Omental fat pad (tissue), 4 donors: Measurements from ENCODE around the gene CFAP97D1. TPM values are rescaled to one million over a fixed set of nuclear protein-coding genes. Genes with fewer than 3 reads are reported as not detected.

Source experiments
- ATAC-seq: fragments of 150-250 bp; one replicate; pipeline ENCODE4 v1.9.1; 2016; ENCODE audit warnings: mild to moderate bottlenecking, moderate library complexity; ENCODE audit not compliant: low FRiP score
- DNase-seq: peaks from one replicate; pipeline ENCODE4 v3.0.0-alpha.2; 2019; ENCODE audit warnings: low spot score
- CTCF ChIP-seq, 3 donors: fragments of 450-650 bp; IDR thresholded peaks; one replicate each; pipeline ENCODE4 v1.5.1; 2016 to 2017; ENCODE audit warnings: antibody characterized with exemption in 3 of 3, mild to moderate bottlenecking in 3 of 3, moderate library complexity in 2 of 3
- total RNA-seq, 4 donors: library from RNA; depleted of rRNA; stranded (reverse); fragments of >200 nt; gene quantifications; one replicate each; pipeline ENCODE4 v1.1.0, GENCODE V29; 2016

The CFAP97D1 gene
- total RNA-seq, 4 donors from 2014 or later: 0.09 to 0.12 TPM; not detected in 2

GRCh38 chr17:43741636-43742035 is 38.6 kb upstream of the CFAP97D1 start:
- DNase-seq: no peak
- ATAC-seq: no peak
- no peak for TF ChIP-seq CTCF (IDR thresholded peaks at IDR 0.05)

DNA sequence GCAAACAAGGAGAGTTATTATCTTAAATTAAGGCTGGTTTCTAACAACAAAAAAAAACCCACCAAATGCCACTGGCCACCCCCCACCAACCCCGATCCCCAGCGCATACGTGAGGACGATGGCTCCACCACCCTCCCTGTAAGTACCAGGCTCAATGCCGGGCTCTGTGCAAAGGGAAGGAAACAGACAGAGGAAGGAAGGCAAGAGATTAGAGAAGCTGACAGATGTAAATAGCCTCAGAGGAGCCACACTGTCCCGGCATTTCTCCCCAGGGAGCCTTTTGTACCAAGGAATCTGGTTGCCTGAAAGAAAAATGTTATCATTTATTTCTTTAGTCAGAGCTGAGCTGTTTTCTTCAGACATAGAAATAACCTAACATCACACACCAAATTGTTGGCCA is 34.7 kb upstream of the CFAP97D1 start:
- no peak for TF ChIP-seq CTCF (IDR thresholded peaks at IDR 0.05)
- ATAC-seq (no peak), DNase-seq (no peak)

GRCh38 chr17:43750153-43750552 is 30.1 kb upstream of the CFAP97D1 start:
- DNase-seq: no peak
- no peak for ATAC-seq
- TF ChIP-seq CTCF (IDR thresholded peaks at IDR 0.05): no peak

DNA sequence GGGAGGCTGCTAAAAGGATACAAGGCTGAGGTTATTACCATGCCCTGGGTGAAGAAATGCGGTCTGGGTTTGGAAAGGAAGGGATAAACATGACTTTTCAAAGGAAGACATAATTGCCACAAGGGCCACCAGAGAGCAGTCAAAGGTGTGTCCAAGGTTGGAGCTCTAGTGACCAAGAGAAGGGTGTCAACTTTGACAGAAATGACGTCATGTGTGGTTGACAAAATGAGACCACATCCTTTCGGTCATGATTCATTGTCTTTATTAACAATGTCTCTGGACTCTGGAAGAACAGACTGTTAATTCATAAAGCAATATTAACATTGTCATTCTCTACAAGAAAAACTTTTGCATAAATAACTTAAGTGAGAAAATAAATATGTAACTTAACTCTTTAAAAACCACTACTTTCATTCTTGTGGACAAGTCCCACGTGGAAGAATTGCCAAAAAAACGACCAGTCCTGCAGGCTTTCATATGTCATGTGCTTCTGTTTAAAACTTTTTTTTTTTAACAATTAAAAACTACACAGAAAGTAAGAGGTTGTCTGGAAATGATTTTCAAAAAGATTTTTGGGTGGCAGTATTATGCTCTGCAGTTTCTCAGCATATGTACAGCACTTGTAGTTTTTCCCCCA is 26.6 kb upstream of the CFAP97D1 start:
- ATAC-seq: no peak
- DNase-seq: no peak
- no peak for TF ChIP-seq CTCF (IDR thresholded peaks at IDR 0.05)

DNA sequence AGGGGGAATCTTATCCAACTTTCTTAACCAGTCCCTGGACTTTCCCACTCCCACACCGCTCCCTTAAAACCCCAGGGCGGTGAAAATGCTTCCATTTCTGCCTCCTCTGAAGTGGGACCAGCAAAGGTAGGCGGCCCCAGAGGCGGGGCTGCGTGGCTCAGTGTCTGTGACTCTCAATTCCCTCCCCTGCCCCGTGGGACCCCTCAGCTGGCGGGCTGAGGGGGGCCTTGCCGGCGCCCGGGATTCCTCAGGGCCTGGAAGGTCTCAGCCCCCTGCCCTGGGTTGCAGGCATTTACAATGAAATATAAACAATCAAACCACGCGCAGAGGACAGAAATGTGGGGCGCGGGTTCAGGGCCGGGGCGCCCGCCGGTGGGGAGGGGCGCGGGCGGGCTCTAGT is 25.3 kb upstream of the CFAP97D1 start:
- no peak for DNase-seq
- no peak for ATAC-seq
- no peak for TF ChIP-seq CTCF (IDR thresholded peaks at IDR 0.05)

- ATAC-seq: no peak
- no peak for TF ChIP-seq CTCF (IDR thresholded peaks at IDR 0.05)
- no peak for DNase-seq
Observed at GRCh38 chr17:43755389-43755875, 24.8 kb upstream of the CFAP97D1 start.

DNA sequence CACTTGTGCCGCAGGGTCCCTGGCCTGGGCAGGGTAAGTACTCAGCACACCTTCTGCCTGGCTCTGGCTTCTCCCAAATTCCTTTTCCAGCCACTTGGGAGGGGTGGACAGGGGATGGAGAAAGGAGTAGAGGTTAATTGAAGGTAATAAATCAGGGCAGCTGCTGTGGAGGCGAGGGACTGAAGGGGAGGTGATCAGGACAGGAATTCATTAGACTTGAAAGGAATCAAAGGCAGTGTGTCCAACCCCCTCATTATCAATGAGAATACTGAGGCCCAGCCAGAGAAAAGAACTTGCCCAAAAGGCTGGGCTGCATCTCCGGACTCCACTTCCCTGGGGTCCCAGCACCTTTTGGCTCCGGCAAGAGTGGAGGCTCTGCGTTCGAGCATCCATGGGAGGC is 24.0 kb upstream of the CFAP97D1 start:
- no peak for TF ChIP-seq CTCF (IDR thresholded peaks at IDR 0.05)
- DNase-seq (no peak), ATAC-seq (no peak)
